H1 (cell line): ENCODE measurements around the gene PLCL2. TPM values are rescaled to one million over a fixed set of nuclear protein-coding genes. Genes with fewer than 3 reads are reported as not detected.

Experiments used
- CTCF ChIA-PET: fragments of 300-600 bp; sonication (Branson Sonifier 250); formaldehyde crosslinking; loops from one replicate; lab custom pipeline; 2021; ENCODE audit not compliant: partially characterized antibody; lab: Charles Lee
- POLR2A ChIA-PET: fragments of 300-600 bp; sonication (Branson Sonifier 250); formaldehyde crosslinking; loops from one replicate; lab custom pipeline; 2021; ENCODE audit warnings: inconsistent platforms; ENCODE audit not compliant: partially characterized antibody; lab: Charles Lee
- DNase-seq, 2 experiments: peaks; one replicate each; pipeline versions ENCODE4 v3.0.0 to v3.0.0-alpha.2; 2010 to 2022; ENCODE audit warnings: low spot score in 2 of 2, low read depth in 1 of 2, mixed read lengths in 1 of 2
- FAIRE-seq: peaks from 2 replicates; lab custom pipeline; 2011; peaks lifted over from hg19 to GRCh38; lab: Jason Lieb, UNC
- H2AFZ ChIP-seq: 2 replicates; pipeline ENCODE4 v1.8.1; 2012; ENCODE audit warnings: low read length, inconsistent platforms
- H2AK5ac ChIP-seq: 2 replicates; pipeline ENCODE4 v1.6.1; 2013; ENCODE audit warnings: low read depth, low read length
- H2BK120ac ChIP-seq: replicated peaks from 2 replicates; pipeline ENCODE3; 2013; ENCODE audit warnings: low read depth, low read length, inconsistent platforms
- H2BK12ac ChIP-seq: 2 replicates; pipeline ENCODE4 v1.6.1; 2013; ENCODE audit warnings: low read depth, low read length
- H2BK15ac ChIP-seq: 2 replicates; pipeline ENCODE4 v1.6.1; 2013; ENCODE audit warnings: low read length
- H2BK20ac ChIP-seq: 2 replicates; pipeline ENCODE4 v1.6.1; 2013; ENCODE audit warnings: low read length
- H2BK5ac ChIP-seq: 2 replicates; pipeline ENCODE4 v1.6.1; 2013; ENCODE audit warnings: low read depth, low read length
- H3K14ac ChIP-seq: 2 replicates; pipeline ENCODE4 v1.6.1; 2013; ENCODE audit warnings: inconsistent platforms; ENCODE audit not compliant: insufficient read length
- H3K18ac ChIP-seq: 2 replicates; pipeline ENCODE4 v1.6.1; 2013; ENCODE audit warnings: low read length; ENCODE audit errors: extremely low read depth
- H3K23ac ChIP-seq: 2 replicates; pipeline ENCODE4 v1.6.1; 2013; ENCODE audit warnings: inconsistent platforms; ENCODE audit not compliant: insufficient read length
- H3K23me2 ChIP-seq: 2 replicates; pipeline ENCODE4 v1.6.1; 2013; ENCODE audit warnings: low read depth, low read length
- H3K27ac ChIP-seq: 2 replicates; pipeline ENCODE4 v1.6.1; 2011; ENCODE audit warnings: low read depth, low read length, inconsistent platforms
- H3K27me3 ChIP-seq, 4 experiments: replicated peaks in 1 of 4; 1 replicate in 1 of 4; 2 replicates in 3 of 4; pipeline versions ENCODE4 v1.6.1 to v1.8.1; 2011 to 2013; ENCODE audit warnings: low read length in 3 of 4, mild to moderate bottlenecking in 3 of 4, inconsistent platforms in 2 of 4, mixed read lengths in 2 of 4, moderate library complexity in 1 of 4; ENCODE audit not compliant: control insufficient read depth in 3 of 4, insufficient read depth in 3 of 4; ENCODE audit errors: extremely low read depth in 1 of 4
- H3K36me3 ChIP-seq, 4 experiments: 2 replicates each; pipeline versions ENCODE4 v1.6.1 to v1.8.1; 2011 to 2013; ENCODE audit warnings: mild to moderate bottlenecking in 4 of 4, low read length in 3 of 4, moderate library complexity in 2 of 4, control low read depth in 1 of 4, inconsistent platforms in 1 of 4; ENCODE audit not compliant: insufficient read depth in 4 of 4, control insufficient read depth in 2 of 4
- H3K4ac ChIP-seq: replicated peaks from 2 replicates; pipeline ENCODE3; 2013; ENCODE audit warnings: low read length, low read depth, mixed read lengths, inconsistent platforms; ENCODE audit not compliant: insufficient read length
- H3K4me1 ChIP-seq, 4 experiments: replicated peaks in 1 of 4; 1 replicate in 1 of 4; 2 replicates in 3 of 4; pipeline versions ENCODE4 v1.6.1 to v1.8.1; 2011 to 2013; ENCODE audit warnings: low read length in 3 of 4, inconsistent platforms in 2 of 4, mixed read lengths in 1 of 4; ENCODE audit not compliant: insufficient read depth in 4 of 4, control insufficient read depth in 3 of 4
- H3K4me2 ChIP-seq, 2 experiments: 2 replicates each; pipeline versions ENCODE4 v1.6.1 to v1.8.1; 2011 to 2013; ENCODE audit warnings: low read depth in 2 of 2, low read length in 2 of 2, control low read depth in 1 of 2, inconsistent platforms in 1 of 2, mild to moderate bottlenecking in 1 of 2; ENCODE audit not compliant: insufficient read depth in 1 of 2
- H3K4me3 ChIP-seq, 4 experiments: fragments of 200-600, 300-600 bp in 1 of 4; sonication (generic), shearing (Covaris generic), sonication (Bioruptor Twin) in 1 of 4; 2 replicates each; pipeline versions ENCODE4 v1.5.1 to v1.8.1; 2011 to 2016; ENCODE audit warnings: low read length in 4 of 4, low read depth in 3 of 4, control low read depth in 2 of 4, inconsistent platforms in 2 of 4, mild to moderate bottlenecking in 2 of 4, mixed read lengths in 1 of 4, moderate library complexity in 1 of 4; ENCODE audit not compliant: insufficient read depth in 2 of 4; ENCODE audit errors: extremely low read depth in 1 of 4
- H3K56ac ChIP-seq: replicated peaks from 2 replicates; pipeline ENCODE3; 2013; ENCODE audit warnings: low read depth, mild to moderate bottlenecking, mixed read lengths, low read length, inconsistent platforms; ENCODE audit not compliant: insufficient read length
- H3K79me1 ChIP-seq: 2 replicates; pipeline ENCODE4 v1.6.1; 2013; ENCODE audit warnings: low read depth, low read length, control low read depth
- H3K79me2 ChIP-seq, 2 experiments: 2 replicates each; pipeline versions ENCODE4 v1.6.1 to v1.8.1; 2012 to 2013; ENCODE audit warnings: low read length in 2 of 2, mild to moderate bottlenecking in 2 of 2, inconsistent platforms in 1 of 2; ENCODE audit not compliant: insufficient read depth in 2 of 2, control insufficient read depth in 1 of 2
- H3K9ac ChIP-seq, 4 experiments: replicated peaks in 1 of 4; 1 replicate in 1 of 4; 2 replicates in 3 of 4; pipeline versions ENCODE4 v1.6.1 to v1.8.1; 2011 to 2013; ENCODE audit warnings: low read depth in 3 of 4, low read length in 3 of 4, control low read depth in 2 of 4, mild to moderate bottlenecking in 2 of 4, moderate library complexity in 2 of 4, inconsistent platforms in 1 of 4; ENCODE audit errors: extremely low read depth in 1 of 4
- H3K9me3 ChIP-seq, 2 experiments: 2 replicates each; pipeline versions ENCODE4 v1.6.1 to v1.8.1; 2012 to 2013; ENCODE audit warnings: mild to moderate bottlenecking in 2 of 2, moderate library complexity in 2 of 2, control low read depth in 1 of 2, inconsistent platforms in 1 of 2, low read depth in 1 of 2, low read length in 1 of 2, mixed read lengths in 1 of 2; ENCODE audit not compliant: insufficient read depth in 2 of 2
- H4K20me1 ChIP-seq, 2 experiments: replicated peaks in 1 of 2; 2 replicates each; pipeline versions ENCODE3 to v1.8.1; 2011 to 2013; ENCODE audit warnings: inconsistent platforms in 2 of 2, low read length in 2 of 2, mild to moderate bottlenecking in 1 of 2; ENCODE audit not compliant: insufficient read depth in 2 of 2, control insufficient read depth in 1 of 2
- H4K5ac ChIP-seq: 2 replicates; pipeline ENCODE4 v1.6.1; 2013; ENCODE audit warnings: low read length, low read depth, mixed read lengths, inconsistent platforms; ENCODE audit not compliant: insufficient read length
- H4K8ac ChIP-seq: 2 replicates; pipeline ENCODE4 v1.8.0; 2013; ENCODE audit warnings: mild to moderate bottlenecking, moderate library complexity, low read length, inconsistent platforms; ENCODE audit not compliant: insufficient read depth; ENCODE audit errors: extremely low read depth
- H4K91ac ChIP-seq: replicated peaks from 2 replicates; pipeline ENCODE3; 2013; ENCODE audit warnings: low read length, mixed read lengths, inconsistent platforms; ENCODE audit not compliant: insufficient read length
- BRCA1 ChIP-seq: IDR thresholded peaks from 2 replicates; pipeline ENCODE4 v1.6.1; 2012; ENCODE audit warnings: low read depth, low read length, improper control_type of control experiment
- CBX5 ChIP-seq: fragments of 300-800, 300-1000 bp; sonication (generic); IDR thresholded peaks from 2 replicates; pipeline ENCODE4 v1.7.1; 2016; ENCODE audit warnings: antibody characterized with exemption, low read length, low read depth
- CHD1 ChIP-seq: IDR thresholded peaks from 2 replicates; pipeline ENCODE4 v1.6.1; 2012; ENCODE audit warnings: low read depth, low read length, improper control_type of control experiment
- E2F6 ChIP-seq: IDR thresholded peaks from 2 replicates; pipeline ENCODE4 v1.6.1; 2012; ENCODE audit warnings: inconsistent platforms
- HDAC6 ChIP-seq: IDR thresholded peaks from one replicate; pipeline ENCODE4 v1.7.1; 2012; ENCODE audit warnings: low read depth, mild to moderate bottlenecking, inconsistent platforms, low read length, moderate library complexity
- KDM1A ChIP-seq: fragments of 200-600, 300-600 bp; sonication (generic); IDR thresholded peaks from 2 replicates; pipeline ENCODE4 v1.7.1; 2016; ENCODE audit warnings: mild to moderate bottlenecking, low read length, borderline replicate concordance
- PHF8 ChIP-seq: fragments of 200-600 bp; sonication (generic); conservative IDR thresholded peaks from 2 replicates; pipeline ENCODE4 v1.7.1; 2012; ENCODE audit warnings: low read depth, mild to moderate bottlenecking, inconsistent platforms, low read length, moderate library complexity
- POLR2A ChIP-seq, 2 experiments: IDR thresholded peaks; 1 replicate in 1 of 2; 2 replicates in 1 of 2; pipeline ENCODE4 v1.6.1; 2011; ENCODE audit warnings: low read depth in 2 of 2, low read length in 2 of 2, mild to moderate bottlenecking in 2 of 2; ENCODE audit errors: control extremely low read depth in 1 of 2
- POLR2AphosphoS5 ChIP-seq: IDR thresholded peaks from 2 replicates; pipeline ENCODE4 v1.6.1; 2011; ENCODE audit warnings: low read depth, low read length
- SIN3A ChIP-seq, 2 experiments: IDR thresholded peaks in 1 of 2; conservative IDR thresholded peaks in 1 of 2; 2 replicates each; pipeline ENCODE4 v1.6.1; 2011 to 2012; ENCODE audit warnings: low read length in 2 of 2, improper control_type of control experiment in 1 of 2, low read depth in 1 of 2, mild to moderate bottlenecking in 1 of 2
- SP1 ChIP-seq: IDR thresholded peaks from 2 replicates; pipeline ENCODE4 v1.6.1; 2011; ENCODE audit warnings: low read depth, low read length
- TBP ChIP-seq: IDR thresholded peaks from 2 replicates; pipeline ENCODE4 v1.6.1; 2011; ENCODE audit warnings: low read depth, low read length, improper control_type of control experiment
- TCF12 ChIP-seq: IDR thresholded peaks from 2 replicates; pipeline ENCODE4 v1.6.1; 2011; ENCODE audit warnings: low read depth, mild to moderate bottlenecking, low read length
- ZNF274 ChIP-seq: IDR thresholded peaks from 2 replicates; pipeline ENCODE4 v1.7.0; 2012; ENCODE audit warnings: low read length, borderline replicate concordance; ENCODE audit errors: extremely low read depth
- WGBS, 2 experiments: shearing (Covaris generic) in 1 of 2; methylation state at CpG; one replicate each; pipeline versions ENCODE4 v1.1.6 to v1.1.7; 2013 to 2015; ENCODE audit warnings: low lambda C conversion rate in 2 of 2, mixed read lengths in 2 of 2, inconsistent platforms in 1 of 2, low coverage in 1 of 2, missing lambda C conversion rate in 1 of 2; ENCODE audit not compliant: insufficient replicate concordance in 2 of 2, insufficient coverage in 1 of 2, insufficient read length in 1 of 2; ENCODE audit errors: extremely low coverage in 1 of 2, missing lambda C conversion rate in 1 of 2; 5-methylcytosine and 5-hydroxymethylcytosine counted together
- polyA plus RNA-seq, 7 experiments: library from polyadenylated mRNA; depleted of rRNA in 3 of 7; stranded (reverse) in 5 of 7; unstranded in 2 of 7; fragments of >200 nt in 5 of 7; fragments of 200-250 nt in 2 of 7; gene quantifications; 1 replicate in 5 of 7; 2 replicates in 1 of 7; 4 replicates in 1 of 7; pipeline versions ENCODE4 v1.2.1 to v1.2.3, GENCODE V29; 2011 to 2013; ENCODE audit warnings: missing spikeins in 2 of 7, mixed read lengths in 2 of 7
- total RNA-seq: library from RNA; stranded (reverse); fragmentation: NEBNext Ultra II Directional; extraction: Animal tissue kit (Norgen Biotek cat#: 25700); gene quantifications from 2 replicates; pipeline ENCODE4 v1.2.1, GENCODE V29; 2021

PLCL2 gene
- total and polyA plus RNA-seq, 2 of the 8 experiments (the other 6 are each of a cell fraction or from before 2014, with no cell fraction given): 3.5 to 6.8 TPM

- no peak overlapping the region for H3K4me2 ChIP-seq
- no peaks in the 10 kb centered on the region for H4K20me1 ChIP-seq
- ChIA-PET CTCF (interaction anchor here (1.4 kb wide), 1 partner anchor 14 kb away, joined by 5 read pairs; no protein-coding TSS in a partner anchor), POLR2A (no interaction called here)
- no peak overlapping the region for H2BK12ac ChIP-seq
- H3K79me2 ChIP-seq: no peaks in the 10 kb centered on the region
- peaks cover 0 to 4% (median 0%) of the 10 kb centered on the region in 4 experiments; a peak in 1 of 8 replicates for H3K36me3 ChIP-seq
- no peaks in the 10 kb centered on the region for H3K23me2 ChIP-seq
- no peak overlapping the region for H4K91ac ChIP-seq
- WGBS, 2 experiments: 90% methylated on average over 2 of the region's 2 CpGs; no CpG with 5 or more reads in 1 of the 2 experiments
- no peak overlapping the region for H3K18ac ChIP-seq
- H2BK15ac ChIP-seq: no peak overlapping the region
- H4K5ac ChIP-seq: no peak overlapping the region
- H3K4me3 ChIP-seq: no peak overlapping the region
- peaks cover 0 to 11% (median 6%) of the 10 kb centered on the region in 4 experiments; a peak in 4 of 7 replicates for H3K4me1 ChIP-seq
- H4K8ac ChIP-seq: no peak overlapping the region
- no peak for FAIRE-seq
- DNase-seq: no peak
- no peak overlapping the region for H2AK5ac ChIP-seq
- H2BK120ac ChIP-seq: no peak overlapping the region
- no peak overlapping the region for H3K27ac ChIP-seq
- H2AFZ ChIP-seq: no peak overlapping the region
- H3K79me1 ChIP-seq: no peaks in the 10 kb centered on the region
- H3K9me3 ChIP-seq: no peaks in the 10 kb centered on the region
- H3K27me3 ChIP-seq: no peaks in the 10 kb centered on the region
- no peak overlapping the region for H2BK5ac ChIP-seq
- H3K14ac ChIP-seq: no peak overlapping the region
- H3K23ac ChIP-seq: no peak overlapping the region
- no peak overlapping the region for H3K4ac ChIP-seq
- no peak overlapping the region for H2BK20ac ChIP-seq
- no peak overlapping the region for H3K9ac ChIP-seq
- no peak overlapping the region for H3K56ac ChIP-seq
- TF ChIP-seq CHD1: no peak
- TF ChIP-seq CBX5: no peak
- TF ChIP-seq SIN3A (conservative IDR thresholded peaks at IDR 0.05 in 1 of 2, IDR thresholded peaks at IDR 0.05 in 1 of 2; ENCODE audit: low read depth in 1 of 2, low read length in 2 of 2): no peak
- no peak for TF ChIP-seq PHF8
- no peak for TF ChIP-seq BRCA1
- no peak for TF ChIP-seq KDM1A
- TF ChIP-seq POLR2A (IDR thresholded peaks at IDR 0.05; ENCODE audit: control extremely low read depth in 1 of 2, low read depth in 2 of 2, low read length in 2 of 2): no peak
- TF ChIP-seq TBP: no peak
- no peak for TF ChIP-seq SP1
- no peak for TF ChIP-seq E2F6
- TF ChIP-seq POLR2AphosphoS5: no peak
- no peak for TF ChIP-seq HDAC6
- no peak for TF ChIP-seq TCF12
- no peak for TF ChIP-seq ZNF274
Observed at GRCh38 chr3:17046623-17047022, 161.9 kb downstream of the PLCL2 start.
